Dermis microvascular lymphatic vessel endothelial cell (primary cell): ENCODE results near the gene LSM7. TPM values are rescaled to one million over a fixed set of nuclear protein-coding genes. Genes with fewer than 3 reads are reported as not detected.
"Not testable (repeated sequence)": the region's sequence is repeated elsewhere in the genome, so short reads cannot be mapped to it uniquely, and the experiment has no call there.

Source experiments
- DNase-seq, 2 donors: peaks; one replicate each; pipeline versions ENCODE4 v3.0.0 to v3.0.0-alpha.2; 2010; ENCODE audit warnings: low read depth in 2 of 2
- total RNA-seq: library from RNA; depleted of rRNA; stranded (reverse); fragments of >200 nt; gene quantifications from 2 replicates; pipeline ENCODE4 v1.2.1, GENCODE V29; 2014

LSM7 gene
- total RNA-seq, 1 donor from 2014 or later: 94.4 TPM

DNA sequence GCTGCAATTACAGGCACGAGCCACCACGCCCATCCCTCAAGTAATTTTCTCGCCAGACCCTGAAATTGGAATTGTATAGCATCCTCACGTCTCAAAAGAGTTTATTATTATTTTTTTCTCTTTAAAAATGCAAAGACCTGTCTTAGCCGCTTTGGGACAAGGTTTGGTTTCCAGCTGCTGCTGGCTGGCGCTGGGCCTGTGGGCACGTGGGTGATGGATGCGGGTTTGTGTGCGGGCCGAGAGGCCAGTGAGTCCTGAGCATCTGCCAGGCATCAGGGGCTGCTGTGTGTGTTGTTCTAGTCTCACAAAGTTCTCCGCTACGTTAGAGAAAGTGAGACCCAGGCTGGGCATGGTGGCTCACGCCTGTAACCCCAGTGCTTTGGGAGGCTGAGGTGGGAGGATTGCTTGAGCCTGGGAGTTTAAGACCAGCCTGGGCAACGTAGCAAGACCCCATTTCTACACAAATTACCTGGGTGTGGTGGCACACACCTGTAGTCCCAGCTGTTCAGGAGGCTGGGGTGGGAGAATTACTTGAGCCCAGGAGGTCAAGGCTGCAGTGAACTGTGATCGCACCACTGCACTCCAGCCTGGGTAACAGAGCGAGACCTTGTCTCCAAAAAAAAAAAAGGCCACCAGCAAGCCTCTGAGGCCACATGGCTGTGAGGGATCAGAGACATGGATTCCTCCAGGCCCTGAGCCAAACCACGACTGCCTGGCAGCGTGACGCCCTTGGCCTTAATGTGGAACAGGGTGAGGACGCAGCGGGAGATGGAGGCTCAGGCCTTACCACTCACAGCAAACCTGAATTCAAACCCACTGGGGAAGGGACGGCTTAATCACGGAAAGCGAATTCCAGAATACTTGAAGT is 27.0 kb upstream of the LSM7 start:
- no peak for DNase-seq

DNA sequence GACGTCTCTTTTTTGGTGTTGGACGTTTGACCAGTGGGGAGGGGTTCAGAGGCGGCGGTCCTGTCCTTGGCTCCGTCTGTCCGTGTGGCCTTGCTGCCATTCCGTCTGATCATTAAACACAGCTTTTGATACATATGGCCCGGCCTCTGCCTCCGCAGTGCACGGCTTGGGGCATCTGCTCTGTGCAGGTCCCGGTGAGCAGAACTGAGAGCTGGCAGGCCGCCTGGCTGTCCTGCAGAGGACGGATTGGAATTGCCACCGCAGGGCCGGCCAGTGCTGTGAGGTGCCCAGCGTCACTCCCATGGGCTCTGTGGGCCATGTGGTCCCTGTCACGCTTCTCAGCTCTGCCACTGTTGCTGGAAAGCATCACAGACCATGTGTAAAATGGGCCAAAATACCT is 26.3 kb upstream of the LSM7 start:
- no peak for DNase-seq

DNA sequence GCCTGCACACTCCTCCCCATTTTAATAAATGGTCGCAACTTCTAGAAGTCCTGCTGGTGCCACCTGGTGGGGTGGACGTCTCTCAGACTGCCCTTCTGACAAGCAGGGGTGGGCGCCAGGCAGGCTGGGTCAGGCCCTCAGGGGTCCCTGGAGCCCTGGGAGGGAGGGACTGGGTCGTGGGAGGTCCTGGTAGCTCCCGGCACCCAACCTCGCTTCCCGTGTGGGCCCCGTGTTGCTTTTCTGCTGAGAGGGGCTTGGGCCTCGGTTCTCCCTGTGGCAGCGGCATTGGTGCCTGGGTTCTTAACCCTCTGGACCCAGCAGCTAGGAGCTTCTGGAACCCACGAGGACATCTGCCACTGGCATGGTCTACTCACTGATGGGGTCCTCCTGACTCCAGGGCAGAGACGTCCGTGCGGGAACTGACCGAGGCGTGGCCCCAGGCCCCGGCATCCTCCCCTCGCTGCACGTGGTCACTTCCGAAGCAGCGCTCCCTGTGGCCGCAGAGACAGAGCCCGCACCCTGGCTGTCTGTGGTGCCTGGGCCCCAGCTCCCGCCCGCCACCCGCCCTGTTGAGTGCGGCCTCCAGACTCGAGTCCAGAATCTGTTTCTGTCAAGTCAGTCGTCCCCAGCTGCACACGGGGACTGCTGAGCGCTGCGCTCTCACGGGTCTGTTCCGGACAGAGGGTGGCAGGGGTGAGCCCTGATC is 25.7 kb upstream of the LSM7 start:
- DNase-seq: no peak

DNA sequence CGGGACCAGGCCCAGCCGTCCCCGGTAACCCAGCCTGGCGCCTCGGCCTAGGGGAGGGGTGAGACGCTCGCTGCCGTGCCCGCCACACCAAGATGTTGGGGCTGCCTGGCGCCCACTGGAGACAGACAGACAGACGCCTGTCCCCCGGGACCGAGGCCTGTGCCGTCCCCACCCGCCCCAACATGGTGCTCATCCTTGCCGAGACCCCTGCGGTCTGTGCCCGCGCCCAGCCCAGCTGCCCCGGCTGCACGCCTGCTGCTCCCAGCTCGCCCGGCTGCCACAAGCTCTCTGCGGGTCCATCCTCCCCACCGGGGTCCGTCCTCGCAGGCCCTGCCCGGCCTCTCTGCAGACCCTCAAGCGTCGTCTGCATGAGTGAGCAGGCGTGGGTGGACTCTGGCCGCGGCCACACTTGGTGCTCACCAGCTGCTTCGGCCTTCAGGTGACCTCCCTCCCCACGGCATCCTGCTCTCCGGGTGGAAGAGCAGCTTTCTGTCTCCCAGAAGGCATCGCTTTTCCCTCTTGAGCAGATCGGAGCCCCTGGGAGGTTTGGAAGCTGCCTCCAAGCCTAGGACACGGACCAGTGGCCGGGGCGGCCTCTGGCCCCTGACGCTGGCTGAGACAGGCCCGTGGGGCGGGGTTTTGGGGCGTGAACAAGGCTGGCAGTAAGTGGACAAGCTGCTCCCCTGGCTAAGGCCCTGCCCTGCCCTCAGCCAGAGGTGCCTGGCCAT is 24.9 kb upstream of the LSM7 start:
- DNase-seq: no peak

DNA sequence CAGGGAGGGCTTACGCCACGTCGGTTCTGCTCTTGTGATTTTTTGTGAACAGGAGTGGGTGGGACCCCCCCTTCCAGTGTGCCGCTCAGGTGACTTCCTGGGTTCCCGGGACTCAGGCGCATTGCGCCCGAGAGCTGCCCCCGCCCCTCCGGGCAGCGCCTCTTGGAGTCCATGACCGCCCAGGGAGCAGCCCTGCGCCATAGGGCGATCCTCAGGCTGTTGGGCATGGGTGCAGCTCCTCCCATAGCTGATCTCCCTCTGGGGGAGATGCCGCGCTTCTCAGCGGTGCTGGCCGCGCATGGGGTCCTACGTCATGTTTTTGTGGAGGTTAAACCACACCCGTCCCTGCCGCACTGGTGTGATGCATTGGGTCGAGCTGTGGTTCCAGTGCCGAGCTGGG is 23.7 kb upstream of the LSM7 start:
- DNase-seq: no peak

DNA sequence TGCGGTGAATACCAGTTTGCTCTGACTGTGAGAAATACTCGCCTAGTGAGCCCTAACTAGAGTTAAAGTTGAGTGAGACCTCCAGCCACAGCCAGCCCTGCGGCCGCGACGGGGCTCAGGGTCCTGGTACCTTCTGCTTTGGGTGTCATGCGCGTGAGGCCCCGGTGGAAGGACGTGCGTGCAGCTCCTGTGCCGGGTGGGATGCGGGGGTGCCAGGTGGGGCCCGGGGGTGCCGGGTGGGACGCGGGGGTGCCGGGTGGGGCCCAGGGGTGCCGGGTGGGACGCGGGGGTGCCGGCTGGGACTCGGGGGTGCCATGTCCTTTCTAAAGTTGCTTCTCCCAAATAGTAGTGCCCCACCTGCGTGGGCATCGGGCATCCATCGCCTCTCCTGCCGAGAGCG is 23.2 kb upstream of the LSM7 start:
- DNase-seq: no peak

DNA sequence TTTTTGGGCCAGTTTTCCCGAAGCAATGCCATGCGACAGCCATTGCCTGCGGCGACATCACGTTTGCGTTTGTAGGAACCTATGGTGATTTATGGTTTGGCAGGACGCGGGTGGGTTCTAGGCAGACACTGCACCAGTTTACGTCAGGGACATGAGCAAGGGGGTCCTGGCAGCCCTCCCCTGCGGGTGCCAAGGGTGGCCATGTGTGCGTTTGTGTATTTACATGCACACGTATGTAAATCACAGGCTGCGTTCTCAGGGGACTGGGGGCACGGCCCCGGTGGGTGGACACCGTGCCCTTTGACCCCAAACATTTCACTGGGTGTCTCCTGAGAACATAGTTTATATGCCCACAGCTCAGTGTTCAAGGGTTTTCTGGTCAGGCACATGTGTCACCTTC is 22.3 kb upstream of the LSM7 start:
- DNase-seq: no peak

DNA sequence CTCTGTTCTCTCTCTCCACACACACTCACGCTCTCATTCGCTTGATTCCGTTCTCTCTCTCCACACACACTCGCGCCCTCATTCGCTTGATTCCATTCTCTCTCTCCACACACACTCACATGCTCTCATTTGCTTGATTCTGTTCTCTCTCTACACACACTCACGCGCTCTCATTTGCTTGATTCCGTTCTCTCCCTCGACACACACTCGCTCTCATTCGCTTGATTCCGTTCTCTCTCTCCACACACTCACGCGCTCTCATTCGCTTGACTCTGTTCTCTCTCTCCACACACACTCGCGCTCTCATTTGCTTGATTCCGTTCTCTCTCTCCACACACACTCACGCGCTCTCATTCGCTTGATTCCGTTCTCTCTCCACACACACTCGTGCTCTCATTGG is 21.4 kb upstream of the LSM7 start:
- not testable (repeated sequence) for DNase-seq

DNA sequence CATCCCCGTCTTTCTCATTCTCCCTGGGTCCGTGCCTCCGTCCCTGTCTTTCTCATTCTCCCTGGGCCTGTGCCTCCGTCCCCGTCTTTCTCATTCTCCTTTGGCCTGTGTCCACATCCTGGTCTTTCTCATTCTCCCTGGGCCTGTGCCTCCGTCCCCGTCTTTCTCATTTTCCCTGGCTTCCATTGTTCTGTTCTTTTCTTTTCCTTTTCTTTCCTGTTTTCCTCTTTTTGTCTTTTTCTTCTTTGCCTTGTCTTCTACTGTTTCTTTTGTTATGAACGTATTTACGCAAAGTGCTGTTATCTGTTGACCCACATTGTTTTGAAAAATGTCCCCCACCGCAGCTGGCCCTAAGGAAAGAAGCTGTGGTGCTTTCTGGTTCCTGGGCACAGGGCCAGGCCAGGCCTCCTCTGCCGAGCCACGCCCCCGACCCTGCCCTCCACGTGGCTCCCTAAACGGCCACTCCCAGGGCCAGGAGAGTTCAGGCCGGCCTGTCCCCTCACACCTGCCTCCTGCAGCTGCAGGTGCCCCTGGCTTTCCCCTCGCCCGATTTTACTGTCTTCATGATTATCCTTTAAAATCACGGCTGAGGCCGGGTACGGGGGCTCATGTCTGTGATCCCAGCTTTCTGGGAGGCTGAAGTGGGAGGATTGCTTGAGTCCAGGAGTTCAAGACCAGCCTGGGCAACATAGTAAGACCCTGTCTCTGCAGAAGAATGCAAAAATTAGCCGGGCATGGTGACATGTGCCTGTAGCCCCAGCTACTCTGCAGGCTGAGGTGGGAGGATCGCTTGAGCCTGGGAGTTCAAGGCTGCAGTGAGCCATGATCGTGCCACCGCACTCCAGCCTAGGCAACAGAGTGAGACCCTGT is 17.6 kb upstream of the LSM7 start:
- DNase-seq: peak; percentile 27 to 50

DNA sequence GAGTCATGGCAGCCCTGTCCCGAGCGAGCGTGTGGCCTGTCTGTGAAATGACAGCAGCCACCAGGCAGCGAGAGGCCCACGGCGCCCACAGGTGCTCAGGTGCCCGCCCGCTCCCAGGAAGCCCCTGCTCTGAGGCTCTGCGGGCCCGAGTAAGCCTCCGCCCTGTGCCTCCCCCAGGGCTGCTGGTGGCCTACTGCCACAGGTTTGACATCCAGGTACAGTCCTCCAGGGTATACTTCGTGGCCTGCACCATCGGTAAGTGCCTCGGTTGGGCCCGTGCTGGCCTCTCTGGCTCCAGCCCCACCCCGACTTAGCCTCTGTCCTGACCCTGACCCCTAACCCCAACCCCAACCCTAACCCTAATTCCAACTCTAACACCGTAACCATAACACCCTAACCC is 16.7 kb upstream of the LSM7 start:
- DNase-seq: no peak

DNA sequence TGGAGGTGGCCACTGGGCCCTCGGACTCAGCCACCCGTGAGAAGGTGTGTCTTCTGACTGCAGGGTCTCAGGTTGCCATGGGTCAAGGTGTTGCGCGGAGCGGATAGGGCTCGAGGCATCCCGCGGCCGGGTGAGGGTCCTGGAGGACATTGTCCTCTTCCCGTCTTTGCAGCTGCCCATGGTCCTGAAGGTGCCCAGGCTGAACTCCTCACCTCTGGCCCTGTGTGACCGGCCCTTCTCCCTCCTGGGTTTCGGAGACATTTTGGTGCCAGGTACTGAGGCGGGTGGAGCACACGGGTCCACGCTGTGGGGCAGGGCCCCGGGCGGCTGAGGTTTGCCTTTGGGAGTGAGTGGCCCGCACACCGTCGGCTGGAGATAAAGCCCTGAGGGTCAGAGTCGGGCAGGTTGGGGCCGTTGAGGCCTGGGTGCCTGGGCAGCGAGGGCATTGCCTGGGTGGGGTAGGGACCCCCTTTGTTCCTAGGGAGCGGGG is 16.0 kb upstream of the LSM7 start:
- DNase-seq: no peak

DNA sequence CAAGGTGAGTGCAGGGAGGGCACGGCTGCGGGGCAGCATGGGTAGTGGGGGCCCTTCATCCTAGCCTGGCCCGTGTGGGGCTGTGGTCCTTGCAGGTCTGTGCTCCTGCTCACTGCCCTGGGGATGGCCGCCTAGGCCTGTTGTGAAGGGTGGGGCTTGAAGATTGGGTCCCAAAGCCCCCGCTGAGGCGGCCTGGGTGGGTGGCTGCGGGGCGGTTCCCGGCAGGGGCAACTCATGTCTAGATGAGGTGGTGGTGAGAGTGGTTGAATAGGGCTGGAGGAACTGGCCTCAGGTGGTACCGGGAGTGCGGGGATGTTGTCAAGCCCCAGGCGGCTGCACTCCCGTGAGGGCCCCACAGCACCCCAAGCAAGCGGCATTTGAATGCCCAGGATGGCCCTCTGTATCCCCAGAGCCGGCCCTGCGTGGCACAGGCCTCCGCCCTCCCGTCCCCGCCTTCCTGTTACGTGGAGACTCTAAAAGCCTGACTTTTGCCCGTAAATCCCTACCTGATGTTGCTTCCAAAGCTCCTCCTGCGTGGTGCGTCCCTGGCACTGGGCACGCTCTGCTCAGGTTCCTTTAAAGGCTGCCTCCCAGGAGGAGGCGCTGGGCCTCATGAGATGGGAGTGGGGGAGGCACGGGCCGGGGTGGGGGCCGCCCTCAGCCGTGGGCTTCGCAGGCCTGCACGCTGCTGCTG is 15.1 kb upstream of the LSM7 start:
- no peak for DNase-seq

DNA sequence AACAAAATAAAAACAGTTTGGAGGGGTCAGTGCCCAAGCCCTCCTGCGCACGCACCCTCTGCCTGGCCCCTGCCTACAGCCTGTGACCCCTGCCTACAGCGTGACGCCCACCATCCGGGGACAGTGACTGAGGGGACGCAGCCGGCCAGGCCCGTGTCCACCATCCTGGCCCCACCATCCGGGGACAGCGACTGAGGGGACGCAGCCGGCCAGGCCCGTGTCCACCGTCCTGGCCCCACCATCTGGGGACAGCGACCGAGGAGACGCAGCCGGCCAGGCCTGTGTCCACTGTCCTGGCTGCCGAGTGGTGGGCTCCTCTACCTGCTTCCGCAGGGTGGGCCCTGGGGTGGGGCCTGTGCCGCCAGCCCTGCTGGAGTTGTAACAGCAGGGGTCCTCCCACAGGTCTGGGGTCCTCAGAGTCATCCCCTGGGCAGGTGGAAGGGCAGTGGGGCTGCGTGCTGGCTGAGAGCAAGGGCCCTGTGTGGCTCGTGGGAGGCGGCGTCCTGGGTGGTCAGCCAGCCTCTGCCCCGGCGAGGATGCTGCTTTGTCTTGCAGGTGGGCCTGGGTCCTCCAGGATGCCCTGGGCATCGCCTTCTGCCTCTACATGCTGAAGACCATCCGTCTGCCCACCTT is 14.4 kb upstream of the LSM7 start:
- no peak for DNase-seq

DNA sequence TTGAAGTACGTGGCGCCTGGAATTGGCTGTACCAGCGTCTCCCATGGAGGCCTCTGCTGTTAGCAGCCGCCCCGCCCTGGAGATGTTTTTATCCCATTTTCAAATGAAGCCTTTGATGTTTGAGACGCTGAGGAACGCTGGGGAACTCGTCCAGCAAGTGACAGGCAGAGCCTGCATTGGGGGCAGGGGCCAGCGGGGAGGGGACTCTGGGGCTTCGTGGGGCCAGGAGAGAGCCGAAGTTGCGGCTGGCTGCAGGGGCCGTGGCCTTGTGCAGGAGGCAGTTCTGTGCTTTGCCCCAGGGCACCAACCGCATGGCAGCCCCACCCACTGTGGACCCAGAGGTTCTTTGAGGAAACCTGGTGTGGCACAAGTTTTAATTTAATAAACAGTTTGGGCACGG is 13.6 kb upstream of the LSM7 start:
- no peak for DNase-seq

DNA sequence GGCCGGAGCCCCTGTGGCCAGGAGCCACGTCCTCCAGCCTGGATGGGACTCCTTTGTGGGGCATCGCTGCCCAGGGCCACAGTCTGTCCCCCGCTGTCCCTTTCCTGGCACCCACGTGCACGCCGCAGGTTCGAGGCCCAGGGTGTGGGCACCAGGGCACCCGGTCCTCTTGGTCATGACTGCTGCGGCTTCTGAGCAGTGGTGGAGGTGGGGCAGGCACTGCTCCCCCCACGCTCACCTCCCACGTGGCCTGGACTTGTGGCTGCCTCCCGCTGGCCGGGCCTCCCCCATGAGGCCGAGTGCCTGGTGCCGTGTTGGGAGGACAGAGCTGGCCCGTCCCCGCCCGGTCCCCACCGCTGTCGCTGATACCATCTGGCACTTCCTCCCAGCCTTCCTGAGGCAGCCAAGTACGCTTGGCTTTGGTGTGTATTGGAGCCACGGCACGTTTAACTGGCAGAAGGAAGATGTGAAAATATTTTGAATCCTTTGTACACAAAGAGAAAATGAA is 12.9 kb upstream of the LSM7 start:
- no peak for DNase-seq

DNA sequence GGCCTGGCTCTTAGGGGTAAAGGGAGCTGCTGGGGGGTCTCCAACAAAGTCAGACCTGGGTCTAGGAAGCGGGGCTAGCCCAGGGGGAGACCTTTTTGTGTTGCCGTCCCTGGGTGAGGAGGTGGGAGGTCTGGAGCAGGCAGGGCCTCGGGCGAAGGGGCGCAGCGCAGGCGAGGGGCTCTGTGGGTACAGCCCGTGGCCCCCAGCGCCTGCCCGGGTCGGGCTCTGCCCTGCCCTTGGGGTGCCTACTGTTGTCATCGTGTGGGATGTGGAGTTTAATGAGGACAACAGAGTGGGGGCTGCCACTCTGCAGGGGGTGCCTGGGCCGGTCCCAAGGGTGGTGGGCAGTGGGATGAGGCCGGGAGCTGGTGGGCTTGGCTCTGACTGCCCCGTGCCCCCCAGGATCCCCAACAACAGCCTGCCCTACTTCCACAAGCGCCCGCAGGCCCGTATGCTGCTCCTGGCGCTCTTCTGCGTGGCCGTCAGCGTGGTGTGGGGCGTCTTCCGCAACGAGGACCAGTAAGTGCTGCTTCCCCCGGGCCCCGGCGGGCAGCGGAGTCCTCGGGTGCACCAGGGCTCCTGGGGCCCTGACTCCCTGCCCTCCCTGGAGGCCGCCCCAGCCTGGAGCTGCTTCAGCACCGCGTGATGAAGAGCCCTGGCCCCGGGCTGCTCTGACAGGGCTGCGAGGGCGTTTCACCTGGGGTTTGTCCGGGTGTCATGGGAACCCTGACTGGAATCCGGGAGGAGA is 12.3 kb upstream of the LSM7 start:
- no peak for DNase-seq

DNA sequence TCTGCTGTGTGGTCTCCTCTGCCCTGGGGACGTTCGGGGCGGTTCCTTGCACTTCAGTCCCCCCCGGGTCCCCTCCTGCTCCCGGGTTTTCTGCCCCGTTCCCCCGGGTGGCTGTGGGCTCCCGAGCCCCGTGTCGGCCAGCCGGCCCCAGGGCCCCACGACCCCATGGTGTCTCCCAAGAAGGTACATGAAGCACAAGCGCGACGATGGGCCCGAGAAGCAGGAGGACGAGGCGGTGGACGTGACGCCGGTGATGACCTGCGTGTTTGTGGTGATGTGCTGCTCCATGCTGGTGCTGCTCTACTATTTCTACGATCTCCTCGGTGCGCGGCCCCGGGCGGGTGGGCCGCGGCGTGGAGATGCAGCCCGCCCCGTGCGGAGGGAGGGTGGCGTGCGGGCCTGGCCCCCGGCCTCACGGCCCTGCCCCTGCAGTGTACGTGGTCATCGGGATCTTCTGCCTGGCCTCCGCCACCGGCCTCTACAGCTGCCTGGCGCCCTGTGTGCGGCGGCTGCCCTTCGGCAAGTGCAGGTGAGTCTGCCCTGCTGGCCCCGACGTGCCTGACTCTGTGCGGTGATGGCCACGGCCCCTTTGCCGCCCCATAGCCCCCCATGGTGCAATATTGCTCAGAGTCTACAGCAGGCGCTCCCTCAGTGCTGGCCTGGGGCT is 11.4 kb upstream of the LSM7 start:
- no peak for DNase-seq

DNA sequence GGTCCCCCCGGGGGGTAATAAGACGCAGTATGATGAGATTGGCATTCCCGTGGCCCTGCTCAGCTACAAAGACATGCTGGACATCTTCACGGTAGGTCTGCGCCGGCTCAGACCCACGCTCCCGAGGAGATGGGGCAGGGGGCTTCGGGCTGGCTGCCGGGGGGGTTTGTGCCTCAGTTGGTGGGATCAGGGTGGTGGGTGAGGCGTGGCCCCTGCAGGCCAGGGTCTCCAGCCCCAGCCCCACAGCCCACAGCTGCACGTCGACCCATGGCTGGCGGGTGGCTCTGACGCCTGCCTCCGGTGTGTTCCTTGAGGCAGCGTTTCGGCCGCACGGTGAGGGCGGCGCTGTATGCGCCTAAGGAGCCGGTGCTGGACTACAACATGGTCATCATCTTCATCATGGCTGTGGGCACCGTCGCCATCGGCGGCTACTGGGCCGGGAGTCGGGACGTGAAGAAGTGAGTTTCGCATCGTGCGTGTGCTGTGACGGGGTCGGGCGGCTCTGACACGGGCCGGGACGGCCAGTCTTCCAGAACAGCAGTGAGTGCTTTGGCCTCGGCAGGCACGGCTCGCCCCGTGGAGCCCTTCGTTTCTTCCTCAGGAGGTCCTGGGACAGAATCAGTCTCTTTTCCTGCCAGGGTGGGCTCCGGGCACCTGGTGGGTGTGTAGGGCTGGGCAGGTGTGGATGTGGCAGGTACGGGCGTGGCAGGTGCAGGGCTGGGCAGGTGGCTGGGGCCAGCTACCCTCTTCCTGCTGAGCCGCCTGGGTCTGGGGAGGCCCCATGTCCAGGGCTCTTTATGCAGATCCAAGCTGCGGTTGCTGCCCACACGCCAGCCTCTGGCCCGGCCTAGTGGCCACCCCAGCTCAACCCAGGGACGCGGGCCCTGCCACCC is 10.6 kb upstream of the LSM7 start:
- DNase-seq: no peak
